ENCODE data around the gene IFT80. TPM values are rescaled to one million over a fixed set of nuclear protein-coding genes. Genes with fewer than 3 reads are reported as not detected.

Gene IFT80
- total RNA-seq, 1 donor from 2014 or later: 10.9 TPM

DNA sequence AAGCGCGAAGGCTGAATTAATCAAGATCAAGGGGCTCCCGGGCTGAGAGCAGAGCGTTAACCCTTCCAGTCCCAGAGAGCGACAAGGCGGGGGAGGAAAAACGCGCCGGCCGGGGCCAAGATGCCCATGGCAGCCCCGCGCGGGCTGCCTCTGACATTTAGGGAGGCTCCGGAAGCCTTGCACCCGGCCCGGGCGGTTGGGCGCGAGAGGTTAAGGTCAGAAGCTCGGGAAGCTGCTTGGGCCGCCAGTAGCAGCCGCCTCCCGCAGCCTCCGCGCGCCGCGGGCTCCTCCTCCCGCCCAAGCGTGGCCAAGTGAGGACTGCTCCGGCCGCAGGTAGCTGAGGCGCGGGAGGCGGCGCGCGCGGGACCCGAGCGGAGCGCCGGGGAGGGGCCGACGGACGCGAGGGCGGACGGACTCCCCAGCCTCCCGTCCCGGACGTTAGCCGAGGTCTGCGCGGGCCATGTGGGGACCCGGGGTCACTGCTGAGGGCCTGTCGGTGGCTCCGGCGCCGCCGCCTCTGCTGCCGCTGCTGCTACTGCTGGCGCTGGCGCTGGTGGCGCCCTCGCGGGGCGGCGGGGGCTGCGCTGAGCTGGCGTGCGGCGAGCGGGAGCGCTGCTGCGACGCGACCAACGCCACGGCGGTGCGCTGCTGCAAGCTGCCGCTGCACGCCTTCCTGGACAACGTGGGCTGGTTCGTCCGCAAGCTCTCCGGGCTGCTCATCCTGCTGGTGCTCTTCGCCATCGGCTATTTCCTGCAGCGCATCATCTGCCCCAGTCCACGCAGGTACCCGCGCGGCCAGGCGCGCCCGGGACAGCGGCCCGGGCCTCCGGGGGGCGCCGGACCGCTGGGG is 173.6 kb downstream of the IFT80 start, which contains the start of gene C3orf80:
Gene C3orf80 (plus strand): TSS at position 247 of the 850 bp plus-strand sequence. CDS start 214 bp downstream, at position 461.
- TF ChIP-seq, protein P1, sequence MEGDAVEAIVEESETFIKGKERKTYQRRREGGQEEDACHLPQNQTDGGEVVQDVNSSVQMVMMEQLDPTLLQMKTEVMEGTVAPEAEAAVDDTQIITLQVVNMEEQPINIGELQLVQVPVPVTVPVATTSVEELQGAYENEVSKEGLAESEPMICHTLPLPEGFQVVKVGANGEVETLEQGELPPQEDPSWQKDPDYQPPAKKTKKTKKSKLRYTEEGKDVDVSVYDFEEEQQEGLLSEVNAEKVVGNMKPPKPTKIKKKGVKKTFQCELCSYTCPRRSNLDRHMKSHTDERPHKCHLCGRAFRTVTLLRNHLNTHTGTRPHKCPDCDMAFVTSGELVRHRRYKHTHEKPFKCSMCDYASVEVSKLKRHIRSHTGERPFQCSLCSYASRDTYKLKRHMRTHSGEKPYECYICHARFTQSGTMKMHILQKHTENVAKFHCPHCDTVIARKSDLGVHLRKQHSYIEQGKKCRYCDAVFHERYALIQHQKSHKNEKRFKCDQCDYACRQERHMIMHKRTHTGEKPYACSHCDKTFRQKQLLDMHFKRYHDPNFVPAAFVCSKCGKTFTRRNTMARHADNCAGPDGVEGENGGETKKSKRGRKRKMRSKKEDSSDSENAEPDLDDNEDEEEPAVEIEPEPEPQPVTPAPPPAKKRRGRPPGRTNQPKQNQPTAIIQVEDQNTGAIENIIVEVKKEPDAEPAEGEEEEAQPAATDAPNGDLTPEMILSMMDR (IDR thresholded peaks at IDR 0.05; ENCODE audit: borderline replicate concordance): peak; percentile 45
- peak within 1 kb of the TSS; percentile 77 for H3K4me3 ChIP-seq
- peaks cover 25% of the 10 kb centered on the region for H3K4me1 ChIP-seq
- DNase-seq: peak; percentile 36
- H3K27me3 ChIP-seq (ENCODE audit: low read depth): peaks cover 55% of the 10 kb centered on the region
- no peaks in the 10 kb centered on the region for H3K9me3 ChIP-seq (replicated peaks)
- intact Hi-C loops (cut with micrococcal nuclease): no loop called here
- H3K36me3 ChIP-seq: no peaks in the 10 kb centered on the region
- H3K27ac ChIP-seq (replicated peaks): no peak within 1 kb of the TSS

DNA sequence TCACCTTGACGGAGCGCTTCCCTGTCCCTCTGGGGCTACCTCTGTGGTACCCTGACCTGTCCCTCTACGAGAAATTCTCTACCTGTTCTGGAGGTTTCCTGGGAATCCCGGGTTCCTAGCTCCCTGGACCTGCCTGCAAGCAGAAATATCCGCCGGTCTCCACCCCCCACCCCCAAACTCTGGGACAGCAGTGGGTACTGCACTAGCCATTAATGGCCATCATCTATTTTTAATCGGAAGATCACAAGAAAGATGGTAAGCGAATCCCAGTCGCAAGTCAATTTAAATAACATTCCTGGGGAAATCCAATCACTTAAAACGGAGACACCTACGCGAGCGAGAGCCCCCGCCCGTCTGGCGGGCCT is 174.2 kb downstream of the IFT80 start:
- intact Hi-C loops (cut with micrococcal nuclease): no loop called here
- no peak for DNase-seq
- no peak overlapping the region for H3K27ac ChIP-seq (replicated peaks)
- peak overlapping the region; percentile 77 for H3K4me3 ChIP-seq
- peaks cover 25% of the 10 kb centered on the region for H3K4me1 ChIP-seq
- no peaks in the 10 kb centered on the region for H3K9me3 ChIP-seq (replicated peaks)
- TF ChIP-seq, protein P1 (IDR thresholded peaks at IDR 0.05; ENCODE audit: borderline replicate concordance): no peak
- no peaks in the 10 kb centered on the region for H3K36me3 ChIP-seq
- H3K27me3 ChIP-seq (ENCODE audit: low read depth): peaks cover 49% of the 10 kb centered on the region

DNA sequence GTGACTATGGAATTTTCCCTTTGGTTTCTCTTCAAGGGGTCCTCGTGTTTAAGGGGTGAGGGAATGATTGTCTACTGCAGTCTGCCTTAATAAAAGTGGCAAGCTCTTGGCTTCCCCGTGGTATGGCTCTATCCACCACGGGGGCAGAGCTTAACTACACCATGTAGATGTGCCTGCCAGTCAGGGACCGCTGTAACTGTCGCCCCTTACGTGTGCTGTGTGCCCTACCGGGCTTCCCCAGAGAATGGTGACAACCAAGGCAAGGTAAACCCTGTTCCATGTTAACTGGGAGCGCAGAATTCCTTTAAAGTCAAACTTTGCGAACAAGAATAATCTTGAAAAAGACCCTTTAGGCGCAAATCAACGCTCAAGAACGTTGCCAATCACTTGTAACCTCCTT is 174.8 kb downstream of the IFT80 start:
- intact Hi-C loops (cut with micrococcal nuclease): no loop called here
- Histone ChIP-seq H3K4me1 (peaks cover 25% of the 10 kb centered on the region), H3K4me3 (no peak overlapping the region), H3K27me3 (ENCODE audit: low read depth) (peaks cover 43% of the 10 kb centered on the region), H3K27ac (replicated peaks) (no peak overlapping the region), H3K36me3 (no peaks in the 10 kb centered on the region), H3K9me3 (replicated peaks) (no peaks in the 10 kb centered on the region)
- TF ChIP-seq, protein P1 (IDR thresholded peaks at IDR 0.05; ENCODE audit: borderline replicate concordance): no peak
- no peak for DNase-seq

DNA sequence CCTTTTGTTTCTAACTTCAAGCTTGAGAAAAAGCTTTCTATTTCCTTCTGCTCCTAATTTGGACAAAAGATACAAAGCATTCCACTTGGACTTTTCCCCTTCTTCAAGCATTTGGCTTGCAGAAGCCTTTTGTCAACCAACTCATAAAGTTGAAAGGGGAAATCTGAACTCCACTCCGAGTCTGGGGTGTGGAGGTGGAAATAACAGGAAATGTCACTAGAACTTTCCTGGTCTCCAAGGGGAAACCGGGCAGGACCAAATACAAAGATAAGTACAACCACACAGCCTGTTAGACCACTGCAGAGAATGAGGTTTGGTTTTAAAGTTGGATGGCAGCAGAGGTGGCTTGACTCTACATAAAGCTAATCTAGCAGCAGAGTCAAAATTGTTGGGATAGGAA is 178.0 kb downstream of the IFT80 start:
- Histone ChIP-seq H3K4me1 (peaks cover 16% of the 10 kb centered on the region), H3K27ac (replicated peaks) (no peak overlapping the region), H3K27me3 (ENCODE audit: low read depth) (peaks cover 29% of the 10 kb centered on the region), H3K9me3 (replicated peaks) (no peaks in the 10 kb centered on the region), H3K36me3 (no peaks in the 10 kb centered on the region), H3K4me3 (no peak overlapping the region)
- no peak for DNase-seq
- intact Hi-C loops (cut with micrococcal nuclease): no loop called here
- TF ChIP-seq, protein P1 (IDR thresholded peaks at IDR 0.05; ENCODE audit: borderline replicate concordance): no peak

DNA sequence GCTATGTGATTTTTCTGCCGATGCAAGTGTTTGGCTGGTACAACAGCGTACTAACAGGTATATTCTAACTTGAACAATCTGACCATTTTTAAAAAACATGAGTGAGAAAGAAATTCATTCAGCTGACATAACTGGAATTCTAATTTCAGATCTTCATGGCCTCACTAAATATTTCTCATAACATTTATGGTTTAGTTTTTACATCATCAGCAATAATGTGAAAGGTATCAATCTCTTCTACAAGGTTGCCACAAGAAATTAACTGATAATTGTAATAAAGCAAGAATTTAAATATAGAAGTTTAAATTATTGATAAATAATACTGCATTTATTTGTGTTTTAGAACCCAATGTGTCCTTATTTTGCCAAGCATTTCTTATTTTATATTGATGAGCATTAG is 179.0 kb downstream of the IFT80 start:
- no peaks in the 10 kb centered on the region for H3K9me3 ChIP-seq (replicated peaks)
- peaks cover 30% of the 10 kb centered on the region for H3K27me3 ChIP-seq (ENCODE audit: low read depth)
- peaks cover 8% of the 10 kb centered on the region for H3K4me1 ChIP-seq
- no peak overlapping the region for H3K27ac ChIP-seq (replicated peaks)
- H3K4me3 ChIP-seq: no peak overlapping the region
- no peaks in the 10 kb centered on the region for H3K36me3 ChIP-seq
- no peak for DNase-seq
- intact Hi-C loops (cut with micrococcal nuclease): no loop called here
- TF ChIP-seq, protein P1 (IDR thresholded peaks at IDR 0.05; ENCODE audit: borderline replicate concordance): no peak

All from left ventricle myocardium inferior (tissue), 1 donor.